Measurements from ENCODE around the gene ELOVL6.

DNA sequence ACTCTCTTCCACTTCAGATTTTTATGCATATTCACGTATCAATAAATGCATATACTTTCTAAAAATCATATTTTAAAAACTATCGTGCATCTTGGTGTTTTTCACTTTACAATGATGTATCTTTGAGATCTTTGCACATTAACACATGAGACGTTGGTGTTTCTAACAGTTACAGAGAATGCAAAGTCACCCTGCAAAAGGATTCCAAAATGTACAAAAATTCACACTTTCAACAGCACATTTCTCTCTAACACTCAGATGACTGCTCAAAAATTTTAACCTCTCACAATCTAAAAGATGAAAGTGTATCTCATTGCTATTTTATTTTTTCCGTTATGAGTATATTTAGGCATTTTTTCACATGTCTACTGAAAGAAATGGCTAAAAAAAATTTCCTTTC is 38.9 kb downstream of the ELOVL6 start:
- TF ChIP-seq, protein P1, sequence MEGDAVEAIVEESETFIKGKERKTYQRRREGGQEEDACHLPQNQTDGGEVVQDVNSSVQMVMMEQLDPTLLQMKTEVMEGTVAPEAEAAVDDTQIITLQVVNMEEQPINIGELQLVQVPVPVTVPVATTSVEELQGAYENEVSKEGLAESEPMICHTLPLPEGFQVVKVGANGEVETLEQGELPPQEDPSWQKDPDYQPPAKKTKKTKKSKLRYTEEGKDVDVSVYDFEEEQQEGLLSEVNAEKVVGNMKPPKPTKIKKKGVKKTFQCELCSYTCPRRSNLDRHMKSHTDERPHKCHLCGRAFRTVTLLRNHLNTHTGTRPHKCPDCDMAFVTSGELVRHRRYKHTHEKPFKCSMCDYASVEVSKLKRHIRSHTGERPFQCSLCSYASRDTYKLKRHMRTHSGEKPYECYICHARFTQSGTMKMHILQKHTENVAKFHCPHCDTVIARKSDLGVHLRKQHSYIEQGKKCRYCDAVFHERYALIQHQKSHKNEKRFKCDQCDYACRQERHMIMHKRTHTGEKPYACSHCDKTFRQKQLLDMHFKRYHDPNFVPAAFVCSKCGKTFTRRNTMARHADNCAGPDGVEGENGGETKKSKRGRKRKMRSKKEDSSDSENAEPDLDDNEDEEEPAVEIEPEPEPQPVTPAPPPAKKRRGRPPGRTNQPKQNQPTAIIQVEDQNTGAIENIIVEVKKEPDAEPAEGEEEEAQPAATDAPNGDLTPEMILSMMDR (IDR thresholded peaks at IDR 0.05) = no peak
- TF ChIP-seq POLR2A (IDR thresholded peaks at IDR 0.05) = no peak
